ENCODE results near the gene ZFHX3. TPM values are rescaled to one million over a fixed set of nuclear protein-coding genes. Genes with fewer than 3 reads are reported as not detected.

Gene ZFHX3
- total and polyA plus RNA-seq, 10 of the 15 experiments (the other 5 are each of a cell fraction or from before 2014, with no cell fraction given): 0.68 to 8.6 (median 2.0) TPM

DNA sequence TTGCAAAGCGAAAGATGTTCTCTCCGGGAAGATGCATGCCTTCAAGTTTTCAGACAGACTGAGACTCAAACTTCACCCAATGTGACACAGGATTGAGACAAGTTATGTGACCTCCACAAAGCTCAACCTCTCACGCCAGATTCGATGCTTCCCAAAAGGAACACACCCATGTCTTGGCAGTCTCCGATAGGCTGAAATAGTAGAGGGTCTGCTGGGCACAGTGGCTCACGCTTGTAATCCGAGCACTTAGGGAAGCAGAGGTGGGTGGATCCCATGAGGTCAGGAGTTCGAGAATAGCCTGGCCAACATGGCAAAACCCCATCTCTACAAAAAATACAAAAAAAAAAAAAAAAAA, 22.1 kb downstream of the ZFHX3 start (continued):
- TF ChIP-seq EGR1 (IDR thresholded peaks at IDR 0.05; ENCODE audit: borderline replicate concordance in 1 of 2, low read depth in 2 of 2, low read length in 2 of 2) (no peak), RUNX3 (IDR thresholded peaks at IDR 0.05; ENCODE audit: low read length) (no peak)
- TF ChIP-seq, protein P1, sequence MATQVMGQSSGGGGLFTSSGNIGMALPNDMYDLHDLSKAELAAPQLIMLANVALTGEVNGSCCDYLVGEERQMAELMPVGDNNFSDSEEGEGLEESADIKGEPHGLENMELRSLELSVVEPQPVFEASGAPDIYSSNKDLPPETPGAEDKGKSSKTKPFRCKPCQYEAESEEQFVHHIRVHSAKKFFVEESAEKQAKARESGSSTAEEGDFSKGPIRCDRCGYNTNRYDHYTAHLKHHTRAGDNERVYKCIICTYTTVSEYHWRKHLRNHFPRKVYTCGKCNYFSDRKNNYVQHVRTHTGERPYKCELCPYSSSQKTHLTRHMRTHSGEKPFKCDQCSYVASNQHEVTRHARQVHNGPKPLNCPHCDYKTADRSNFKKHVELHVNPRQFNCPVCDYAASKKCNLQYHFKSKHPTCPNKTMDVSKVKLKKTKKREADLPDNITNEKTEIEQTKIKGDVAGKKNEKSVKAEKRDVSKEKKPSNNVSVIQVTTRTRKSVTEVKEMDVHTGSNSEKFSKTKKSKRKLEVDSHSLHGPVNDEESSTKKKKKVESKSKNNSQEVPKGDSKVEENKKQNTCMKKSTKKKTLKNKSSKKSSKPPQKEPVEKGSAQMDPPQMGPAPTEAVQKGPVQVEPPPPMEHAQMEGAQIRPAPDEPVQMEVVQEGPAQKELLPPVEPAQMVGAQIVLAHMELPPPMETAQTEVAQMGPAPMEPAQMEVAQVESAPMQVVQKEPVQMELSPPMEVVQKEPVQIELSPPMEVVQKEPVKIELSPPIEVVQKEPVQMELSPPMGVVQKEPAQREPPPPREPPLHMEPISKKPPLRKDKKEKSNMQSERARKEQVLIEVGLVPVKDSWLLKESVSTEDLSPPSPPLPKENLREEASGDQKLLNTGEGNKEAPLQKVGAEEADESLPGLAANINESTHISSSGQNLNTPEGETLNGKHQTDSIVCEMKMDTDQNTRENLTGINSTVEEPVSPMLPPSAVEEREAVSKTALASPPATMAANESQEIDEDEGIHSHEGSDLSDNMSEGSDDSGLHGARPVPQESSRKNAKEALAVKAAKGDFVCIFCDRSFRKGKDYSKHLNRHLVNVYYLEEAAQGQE (IDR thresholded peaks at IDR 0.05; ENCODE audit: low read depth, low read length): no peak

DNA sequence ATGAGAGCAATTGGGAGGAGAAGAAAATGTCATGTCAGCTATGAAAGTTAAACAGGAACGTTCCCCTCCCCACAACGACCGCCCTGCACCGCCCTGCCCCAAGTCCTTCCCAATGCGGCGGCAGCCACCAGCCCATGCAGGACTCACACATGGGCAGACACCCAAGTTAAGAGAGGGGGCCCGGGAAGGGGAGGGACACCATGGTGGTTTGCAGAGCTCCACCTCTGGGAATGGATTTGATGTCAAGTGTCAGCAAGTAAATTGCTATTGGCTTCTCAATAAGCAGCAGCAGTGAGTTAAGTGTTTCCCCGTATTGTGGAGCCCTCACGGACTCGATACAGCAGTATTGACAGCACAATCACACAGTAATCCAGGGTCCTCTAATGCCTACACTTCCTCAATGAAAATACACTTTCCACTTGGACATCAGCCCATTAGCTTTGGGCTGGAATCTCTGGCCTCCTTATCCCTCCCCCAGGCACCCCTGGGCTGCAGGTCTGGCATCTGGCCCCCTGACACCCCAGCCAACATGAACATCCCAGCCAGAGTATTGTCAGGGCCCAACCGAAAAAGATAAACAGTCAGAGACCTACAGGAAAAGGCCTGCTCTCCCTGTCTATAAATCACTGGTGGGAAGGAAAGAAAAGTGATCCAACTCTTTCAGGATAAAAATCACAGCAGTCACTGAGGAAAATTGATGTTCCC, 22.6 kb downstream of the ZFHX3 start:
- no peak for DNase-seq (ENCODE audit: low read depth, low spot score)
- no peaks in the 10 kb centered on the region for H3K4me1 ChIP-seq (ENCODE audit: control insufficient read depth, insufficient read depth, low read length)
- BruUV-seq (replicated peaks): no TSS peak
- no peak overlapping the region for H3K4me2 ChIP-seq (ENCODE audit: control insufficient read depth, insufficient read depth)
- CTCF ChIA-PET: interaction anchor here (1.4 kb wide), 1 partner anchor 193 kb away, joined by 4 read pairs; no protein-coding TSS in a partner anchor
- no peaks in the 10 kb centered on the region for H3K36me3 ChIP-seq (ENCODE audit: control insufficient read depth in 2 of 2, insufficient read depth in 2 of 2, low read length in 1 of 2)
- no peak overlapping the region for H3K4me3 ChIP-seq
- no peak for FAIRE-seq
- intact Hi-C loops (cut with micrococcal nuclease; ENCODE audit: unreplicated experiment) (no loop called here), in situ Hi-C loops (cut with MboI) (no loop called here)
- no peak overlapping the region for H3K9ac ChIP-seq (ENCODE audit: control insufficient read depth, insufficient read depth, low read length)
- POLR2A ChIA-PET: no interaction called here
- RAD21 ChIA-PET (ENCODE audit: unreplicated experiment): no interaction called here
- H4K20me1 ChIP-seq (ENCODE audit: control insufficient read depth, insufficient read depth): no peaks in the 10 kb centered on the region; the same call in 1 of the 2 replicates
- H2AFZ ChIP-seq (ENCODE audit: control insufficient read depth, low read depth, low read length): no peak overlapping the region
- H3K79me2 ChIP-seq (ENCODE audit: control insufficient read depth, insufficient read depth, low read length): no peaks in the 10 kb centered on the region; the same call in 1 of the 2 replicates
- no peaks in the 10 kb centered on the region for H3K9me3 ChIP-seq (replicated peaks; ENCODE audit: control insufficient read depth, insufficient read depth, low read length)
- ATAC-seq: no peak
- 82% methylated on average over 11 of the region's 11 CpGs for WGBS (ENCODE audit: insufficient coverage, insufficient replicate concordance, low lambda C conversion rate, missing lambda C conversion rate)
- no peaks in the 10 kb centered on the region for H3K27me3 ChIP-seq (replicated peaks in 1 of 2; ENCODE audit: control insufficient read depth in 2 of 2, insufficient read depth in 2 of 2, low read length in 1 of 2)
- SMC1A ChIA-PET (ENCODE audit: uncharacterized antibody, unreplicated experiment): no interaction called here
- no peak overlapping the region for H3K27ac ChIP-seq (ENCODE audit: control insufficient read depth, insufficient read depth)
- TF ChIP-seq YY1 (IDR thresholded peaks at IDR 0.05; ENCODE audit: low read depth, low read length) (no peak), ZNF217 (IDR thresholded peaks at IDR 0.05) (no peak), NRF1 (conservative IDR thresholded peaks at IDR 0.05; ENCODE audit: low read depth, low read length) (no peak), NFYB (IDR thresholded peaks at IDR 0.05; ENCODE audit: insufficient read depth, low read depth, low read length) (no peak), RELA (IDR thresholded peaks at IDR 0.05; ENCODE audit: borderline replicate concordance, partially characterized antibody) (no peak), BCL11A (IDR thresholded peaks at IDR 0.05; ENCODE audit: low read depth, low read length) (no peak), FOS (IDR thresholded peaks at IDR 0.05; ENCODE audit: borderline replicate concordance, extremely low read depth, insufficient read length) (no peak)
- TF ChIP-seq, protein P2, sequence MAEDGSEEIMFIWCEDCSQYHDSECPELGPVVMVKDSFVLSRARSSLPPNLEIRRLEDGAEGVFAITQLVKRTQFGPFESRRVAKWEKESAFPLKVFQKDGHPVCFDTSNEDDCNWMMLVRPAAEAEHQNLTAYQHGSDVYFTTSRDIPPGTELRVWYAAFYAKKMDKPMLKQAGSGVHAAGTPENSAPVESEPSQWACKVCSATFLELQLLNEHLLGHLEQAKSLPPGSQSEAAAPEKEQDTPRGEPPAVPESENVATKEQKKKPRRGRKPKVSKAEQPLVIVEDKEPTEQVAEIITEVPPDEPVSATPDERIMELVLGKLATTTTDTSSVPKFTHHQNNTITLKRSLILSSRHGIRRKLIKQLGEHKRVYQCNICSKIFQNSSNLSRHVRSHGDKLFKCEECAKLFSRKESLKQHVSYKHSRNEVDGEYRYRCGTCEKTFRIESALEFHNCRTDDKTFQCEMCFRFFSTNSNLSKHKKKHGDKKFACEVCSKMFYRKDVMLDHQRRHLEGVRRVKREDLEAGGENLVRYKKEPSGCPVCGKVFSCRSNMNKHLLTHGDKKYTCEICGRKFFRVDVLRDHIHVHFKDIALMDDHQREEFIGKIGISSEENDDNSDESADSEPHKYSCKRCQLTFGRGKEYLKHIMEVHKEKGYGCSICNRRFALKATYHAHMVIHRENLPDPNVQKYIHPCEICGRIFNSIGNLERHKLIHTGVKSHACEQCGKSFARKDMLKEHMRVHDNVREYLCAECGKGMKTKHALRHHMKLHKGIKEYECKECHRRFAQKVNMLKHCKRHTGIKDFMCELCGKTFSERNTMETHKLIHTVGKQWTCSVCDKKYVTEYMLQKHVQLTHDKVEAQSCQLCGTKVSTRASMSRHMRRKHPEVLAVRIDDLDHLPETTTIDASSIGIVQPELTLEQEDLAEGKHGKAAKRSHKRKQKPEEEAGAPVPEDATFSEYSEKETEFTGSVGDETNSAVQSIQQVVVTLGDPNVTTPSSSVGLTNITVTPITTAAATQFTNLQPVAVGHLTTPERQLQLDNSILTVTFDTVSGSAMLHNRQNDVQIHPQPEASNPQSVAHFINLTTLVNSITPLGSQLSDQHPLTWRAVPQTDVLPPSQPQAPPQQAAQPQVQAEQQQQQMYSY (CRISPR knock-in tag; IDR thresholded peaks at IDR 0.05): no peak
- TF ChIP-seq, protein P1 (IDR thresholded peaks at IDR 0.05; ENCODE audit: low read depth, low read length): no peak
